HEK293 (cell line): ENCODE results near the gene KCNA5.

Experiments used
- CTCF ChIA-PET: fragments of 350-600 bp; formaldehyde crosslinking; extraction: SDS; loops from one replicate; lab custom pipeline; 2021; ENCODE audit warnings: antibody characterized with exemption; lab: Yijun Ruan, JAX
- POLR2A ChIA-PET: fragments of 300-600 bp; formaldehyde crosslinking; extraction: SDS; loops from one replicate; lab custom pipeline; 2020; ENCODE audit warnings: antibody characterized with exemption, inconsistent platforms; lab: Yijun Ruan, JAX
- H3K27ac ChIP-seq: fragments of 200-500 bp; sonication (Bioruptor generic); 2 replicates; pipeline ENCODE4 v1.5.1; 2014; ENCODE audit warnings: low read depth, low read length, control low read depth, inconsistent platforms; ENCODE audit errors: extremely low read depth
- H3K36me3 ChIP-seq, 2 experiments: fragments of 200-500 bp in 1 of 2; sonication (Bioruptor generic) in 1 of 2; 1 replicate in 1 of 2; 2 replicates in 1 of 2; pipeline ENCODE4 v1.5.1; 2014 to 2017; ENCODE audit warnings: inconsistent platforms in 2 of 2, low read length in 2 of 2; ENCODE audit not compliant: control insufficient read depth in 2 of 2, insufficient read depth in 1 of 2
- H3K4me1 ChIP-seq: fragments of 200-500 bp; sonication (Bioruptor generic); 2 replicates; pipeline ENCODE4 v1.5.1; 2014; ENCODE audit warnings: mild to moderate bottlenecking, low read length, inconsistent platforms; ENCODE audit not compliant: control insufficient read depth, insufficient read depth
- H3K4me3 ChIP-seq: 2 replicates; pipeline ENCODE4 v1.5.1; 2011; ENCODE audit warnings: low read depth, mild to moderate bottlenecking, control low read depth, low read length, moderate library complexity
- H3K9me3 ChIP-seq: fragments of 200-500 bp; sonication (Bioruptor generic); 2 replicates; pipeline ENCODE4 v1.5.1; 2014; ENCODE audit warnings: low read depth, low read length, inconsistent platforms; ENCODE audit not compliant: control insufficient read depth, insufficient read depth
- ELK4 ChIP-seq: IDR thresholded peaks from 2 replicates; pipeline ENCODE4 v1.6.1; 2011; ENCODE audit warnings: mild to moderate bottlenecking, low read depth, low read length, borderline replicate concordance
- PBX3 ChIP-seq: sonication (generic); formaldehyde crosslinking; IDR thresholded peaks from 2 replicates; pipeline ENCODE4 v1.8.1; 2022; ENCODE audit warnings: mild to moderate bottlenecking, moderate library complexity, missing genetic modification reagents
- SCRT2 ChIP-seq: fragments of 450-650 bp; formaldehyde crosslinking; IDR thresholded peaks from 2 replicates; pipeline ENCODE4 v1.5.1; 2016; ENCODE audit warnings: missing biosample characterization, missing genetic modification characterization
- ZBTB11 ChIP-seq: fragments of 450-650 bp; formaldehyde crosslinking; conservative IDR thresholded peaks from 2 replicates; pipeline ENCODE4 v1.5.1; 2016; ENCODE audit warnings: low read depth, missing biosample characterization, missing genetic modification characterization
- ZFHX2 ChIP-seq: fragments of 450-650 bp; formaldehyde crosslinking; conservative IDR thresholded peaks from 2 replicates; pipeline ENCODE4 v1.5.1; 2016; ENCODE audit warnings: missing biosample characterization, missing genetic modification characterization
- ZNF138 ChIP-seq: fragments of 450-650 bp; formaldehyde crosslinking; IDR thresholded peaks from 2 replicates; pipeline ENCODE4 v1.5.1; 2016; ENCODE audit warnings: missing biosample characterization, missing genetic modification characterization, borderline replicate concordance
- ZNF157 ChIP-seq: fragments of 450-650 bp; formaldehyde crosslinking; IDR thresholded peaks from 2 replicates; pipeline ENCODE4 v1.5.1; 2016; ENCODE audit warnings: missing biosample characterization, missing genetic modification characterization
- ZNF174 ChIP-seq: fragments of 450-650 bp; formaldehyde crosslinking; IDR thresholded peaks from 2 replicates; pipeline ENCODE4 v1.5.0; 2017; ENCODE audit warnings: missing biosample characterization, mild to moderate bottlenecking, missing genetic modification characterization
- ZNF302 ChIP-seq: fragments of 450-650 bp; formaldehyde crosslinking; IDR thresholded peaks from 2 replicates; pipeline ENCODE4 v1.5.1; 2016; ENCODE audit warnings: missing biosample characterization, missing genetic modification characterization, low read depth
- ZNF311 ChIP-seq: fragments of 450-650 bp; formaldehyde crosslinking; IDR thresholded peaks from 2 replicates; pipeline ENCODE4 v1.5.1; 2017; ENCODE audit warnings: missing biosample characterization, missing genetic modification characterization, borderline replicate concordance
- ZNF335 ChIP-seq: fragments of 450-650 bp; formaldehyde crosslinking; conservative IDR thresholded peaks from 2 replicates; pipeline ENCODE4 v1.5.1; 2016; ENCODE audit warnings: missing biosample characterization, missing genetic modification characterization
- ZNF362 ChIP-seq: fragments of 450-650 bp; formaldehyde crosslinking; IDR thresholded peaks from 2 replicates; pipeline ENCODE4 v1.5.1; 2016; ENCODE audit warnings: missing biosample characterization, missing genetic modification characterization
- ZNF366 ChIP-seq: fragments of 450-650 bp; formaldehyde crosslinking; conservative IDR thresholded peaks from 2 replicates; pipeline ENCODE4 v1.5.1; 2016; ENCODE audit warnings: missing biosample characterization, missing genetic modification characterization
- ZNF391 ChIP-seq: fragments of 450-650 bp; formaldehyde crosslinking; IDR thresholded peaks from 2 replicates; pipeline ENCODE4 v1.5.1; 2016; ENCODE audit warnings: low read depth, missing biosample characterization, missing genetic modification characterization, borderline replicate concordance
- ZNF510 ChIP-seq: fragments of 450-650 bp; formaldehyde crosslinking; IDR thresholded peaks from 2 replicates; pipeline ENCODE4 v1.5.1; 2018; ENCODE audit warnings: mild to moderate bottlenecking, missing genetic modification characterization, missing biosample characterization; ENCODE audit not compliant: insufficient replicate concordance
- ZNF561 ChIP-seq: fragments of 450-650 bp; IDR thresholded peaks from 2 replicates; pipeline ENCODE4 v1.5.1; 2018; ENCODE audit warnings: missing biosample characterization, missing genetic modification characterization, borderline replicate concordance
- ZNF571 ChIP-seq: fragments of 450-650 bp; formaldehyde crosslinking; IDR thresholded peaks from 2 replicates; pipeline ENCODE4 v1.5.0; 2017; ENCODE audit warnings: missing biosample characterization, missing genetic modification characterization
- ZNF658 ChIP-seq: fragments of 450-650 bp; formaldehyde crosslinking; IDR thresholded peaks from 2 replicates; pipeline ENCODE4; 2016; ENCODE audit warnings: missing biosample characterization, missing genetic modification characterization
- ZNF660 ChIP-seq: fragments of 450-650 bp; IDR thresholded peaks from 2 replicates; pipeline ENCODE4 v1.5.1; 2018; ENCODE audit warnings: missing biosample characterization, mild to moderate bottlenecking, missing genetic modification characterization
- TF ChIP-seq, protein P1 (sequence below): fragments of 450-650 bp; formaldehyde crosslinking; IDR thresholded peaks from 2 replicates; pipeline ENCODE4 v1.5.1; 2016; ENCODE audit warnings: missing biosample characterization, missing genetic modification characterization
- TF ChIP-seq, protein P2 (sequence below): fragments of 450-650 bp; formaldehyde crosslinking; IDR thresholded peaks from 2 replicates; pipeline ENCODE4 v1.5.1; 2016; ENCODE audit warnings: missing biosample characterization, missing genetic modification characterization
- TF ChIP-seq, protein P3 (sequence below): fragments of 450-650 bp; formaldehyde crosslinking; IDR thresholded peaks from 2 replicates; pipeline ENCODE4 v1.5.1; 2017; ENCODE audit warnings: missing biosample characterization, missing genetic modification characterization

Gene KCNA5

DNA sequence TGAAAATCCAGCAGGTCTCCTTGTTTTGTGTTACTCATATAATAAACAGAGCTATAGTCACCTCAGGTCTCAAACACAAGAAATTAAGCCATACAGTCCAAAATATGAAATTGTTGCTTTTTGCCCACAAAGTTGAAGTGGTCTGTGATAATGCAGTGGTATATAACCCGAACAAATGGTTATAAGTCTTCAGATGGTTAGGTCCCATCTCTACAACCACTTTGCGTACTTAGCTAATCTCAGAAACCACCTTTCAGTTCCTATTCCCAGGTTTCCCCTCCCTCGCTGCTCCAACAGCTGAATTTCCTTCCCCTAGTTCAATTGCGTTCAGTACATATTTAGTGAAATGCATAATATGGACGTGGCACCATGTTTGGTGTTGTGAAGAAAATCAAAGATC lies 3.3 kb upstream of the KCNA5 start:
- H3K27ac ChIP-seq: no peak overlapping the region
- no peaks in the 10 kb centered on the region for H3K36me3 ChIP-seq
- ChIA-PET POLR2A (no interaction called here), CTCF (interaction anchor here (0.6 to 1.8 kb wide), 4 partner anchors 16 to 182 kb away, joined by 3 to 6 read pairs (median 3); no protein-coding TSS in a partner anchor)
- H3K4me3 ChIP-seq: no peak overlapping the region
- no peaks in the 10 kb centered on the region for H3K9me3 ChIP-seq
- H3K4me1 ChIP-seq: no peaks in the 10 kb centered on the region
- TF ChIP-seq SCRT2: no peak
- TF ChIP-seq ZNF510 (tag by site-specific recombination): no peak
- no peak for TF ChIP-seq ELK4
- no peak for TF ChIP-seq ZNF138 (tag by site-specific recombination)
- TF ChIP-seq ZNF561 (tag by site-specific recombination): no peak
- TF ChIP-seq ZNF660 (tag by site-specific recombination): no peak
- TF ChIP-seq PBX3 (CRISPR knock-in tag): no peak
- no peak for TF ChIP-seq ZNF174 (tag by site-specific recombination)

GRCh38 chr12:5044420-5045295 lies 979 bp downstream of the KCNA5 start:
- Histone ChIP-seq H3K27ac (no peak overlapping the region), H3K9me3 (no peaks in the 10 kb centered on the region), H3K36me3 (no peaks in the 10 kb centered on the region), H3K4me1 (no peaks in the 10 kb centered on the region), H3K4me3 (no peak overlapping the region)
- CTCF ChIA-PET: interaction anchor here (0.6 kb wide), 1 partner anchor 26 kb away, joined by 4 read pairs; no protein-coding TSS in a partner anchor
- POLR2A ChIA-PET: no interaction called here
- no peak for TF ChIP-seq ZNF311 (tag by site-specific recombination)
- no peak for TF ChIP-seq ZNF362 (tag by site-specific recombination)
- TF ChIP-seq ZNF571 (tag by site-specific recombination): no peak
- TF ChIP-seq ZNF302: no peak
- TF ChIP-seq, protein P1, sequence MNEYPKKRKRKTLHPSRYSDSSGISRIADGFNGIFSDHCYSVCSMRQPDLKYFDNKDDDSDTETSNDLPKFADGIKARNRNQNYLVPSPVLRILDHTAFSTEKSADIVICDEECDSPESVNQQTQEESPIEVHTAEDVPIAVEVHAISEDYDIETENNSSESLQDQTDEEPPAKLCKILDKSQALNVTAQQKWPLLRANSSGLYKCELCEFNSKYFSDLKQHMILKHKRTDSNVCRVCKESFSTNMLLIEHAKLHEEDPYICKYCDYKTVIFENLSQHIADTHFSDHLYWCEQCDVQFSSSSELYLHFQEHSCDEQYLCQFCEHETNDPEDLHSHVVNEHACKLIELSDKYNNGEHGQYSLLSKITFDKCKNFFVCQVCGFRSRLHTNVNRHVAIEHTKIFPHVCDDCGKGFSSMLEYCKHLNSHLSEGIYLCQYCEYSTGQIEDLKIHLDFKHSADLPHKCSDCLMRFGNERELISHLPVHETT: no peak
- no peak for TF ChIP-seq ZBTB11 (tag by site-specific recombination)
- no peak for TF ChIP-seq ZNF391 (tag by site-specific recombination)
- TF ChIP-seq, protein P2, sequence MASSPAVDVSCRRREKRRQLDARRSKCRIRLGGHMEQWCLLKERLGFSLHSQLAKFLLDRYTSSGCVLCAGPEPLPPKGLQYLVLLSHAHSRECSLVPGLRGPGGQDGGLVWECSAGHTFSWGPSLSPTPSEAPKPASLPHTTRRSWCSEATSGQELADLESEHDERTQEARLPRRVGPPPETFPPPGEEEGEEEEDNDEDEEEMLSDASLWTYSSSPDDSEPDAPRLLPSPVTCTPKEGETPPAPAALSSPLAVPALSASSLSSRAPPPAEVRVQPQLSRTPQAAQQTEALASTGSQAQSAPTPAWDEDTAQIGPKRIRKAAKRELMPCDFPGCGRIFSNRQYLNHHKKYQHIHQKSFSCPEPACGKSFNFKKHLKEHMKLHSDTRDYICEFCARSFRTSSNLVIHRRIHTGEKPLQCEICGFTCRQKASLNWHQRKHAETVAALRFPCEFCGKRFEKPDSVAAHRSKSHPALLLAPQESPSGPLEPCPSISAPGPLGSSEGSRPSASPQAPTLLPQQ (tag by site-specific recombination): no peak
- TF ChIP-seq ZNF335 (tag by site-specific recombination): no peak
- no peak for TF ChIP-seq ZNF366
- TF ChIP-seq, protein P3, sequence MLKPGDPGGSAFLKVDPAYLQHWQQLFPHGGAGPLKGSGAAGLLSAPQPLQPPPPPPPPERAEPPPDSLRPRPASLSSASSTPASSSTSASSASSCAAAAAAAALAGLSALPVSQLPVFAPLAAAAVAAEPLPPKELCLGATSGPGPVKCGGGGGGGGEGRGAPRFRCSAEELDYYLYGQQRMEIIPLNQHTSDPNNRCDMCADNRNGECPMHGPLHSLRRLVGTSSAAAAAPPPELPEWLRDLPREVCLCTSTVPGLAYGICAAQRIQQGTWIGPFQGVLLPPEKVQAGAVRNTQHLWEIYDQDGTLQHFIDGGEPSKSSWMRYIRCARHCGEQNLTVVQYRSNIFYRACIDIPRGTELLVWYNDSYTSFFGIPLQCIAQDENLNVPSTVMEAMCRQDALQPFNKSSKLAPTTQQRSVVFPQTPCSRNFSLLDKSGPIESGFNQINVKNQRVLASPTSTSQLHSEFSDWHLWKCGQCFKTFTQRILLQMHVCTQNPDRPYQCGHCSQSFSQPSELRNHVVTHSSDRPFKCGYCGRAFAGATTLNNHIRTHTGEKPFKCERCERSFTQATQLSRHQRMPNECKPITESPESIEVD (tag by site-specific recombination): no peak
- no peak for TF ChIP-seq ZNF658 (tag by site-specific recombination)
- TF ChIP-seq ZNF157 (tag by site-specific recombination): no peak
- TF ChIP-seq ZFHX2: no peak
